ENCODE results near the gene NPAS4.

- TF ChIP-seq CTCF (IDR thresholded peaks at IDR 0.05; ENCODE audit: insufficient read depth, low read length, poor library complexity, severe bottlenecking) (no peak), EZH2phosphoT487 (conservative IDR thresholded peaks at IDR 0.05; ENCODE audit: low read length) (no peak)
Observed at GRCh38 chr11:66432597-66432996, 11.8 kb downstream of the NPAS4 start.
